Effector memory CD8-positive, alpha-beta T cell (primary cell): ENCODE data around the gene PHRF1.
"Not testable (repeated sequence)": the region's sequence is repeated elsewhere in the genome, so short reads cannot be mapped to it uniquely, and the experiment has no call there.

Source experiments
- ATAC-seq: fragments of 150-1000 bp; cut with Tn5 transposase; replicated peaks from 2 replicates; pipeline ENCODE4 v1.10.0; 2021; ENCODE audit warnings: mild to moderate bottlenecking, moderate library complexity
- DNase-seq, 3 experiments: peaks; one replicate each; pipeline ENCODE4 v3.0.0; 2021
- H3K27ac Mint-ChIP-seq, 2 donors: one replicate each; pipeline ENCODE4 v1.8.0; 2022; ENCODE audit warnings: mild to moderate bottlenecking in 2 of 2, mixed read lengths in 2 of 2, moderate library complexity in 2 of 2
- H3K27me3 Mint-ChIP-seq, 2 donors: one replicate each; pipeline ENCODE4 v1.8.0; 2022; ENCODE audit warnings: mixed read lengths in 2 of 2
- H3K36me3 Mint-ChIP-seq: one replicate; pipeline ENCODE4 v1.8.0; 2022; ENCODE audit warnings: mild to moderate bottlenecking, moderate library complexity, mixed read lengths; ENCODE audit not compliant: insufficient read depth
- H3K4me1 Mint-ChIP-seq, 2 donors: one replicate each; pipeline ENCODE4 v1.8.0; 2022; ENCODE audit warnings: low read depth in 2 of 2, mixed read lengths in 2 of 2
- H3K4me3 Mint-ChIP-seq, 2 donors: one replicate each; pipeline ENCODE4 v1.8.0; 2022; ENCODE audit warnings: mild to moderate bottlenecking in 2 of 2, mixed read lengths in 2 of 2, moderate library complexity in 2 of 2
- H3K9me3 Mint-ChIP-seq, 2 donors: one replicate each; pipeline ENCODE4 v1.8.0; 2022; ENCODE audit warnings: mixed read lengths in 2 of 2

PHRF1 gene

GRCh38 chr11:640021-640706, 63.9 kb downstream of the PHRF1 start:
- Mint-ChIP-seq H3K4me3 (peak overlapping the region; percentile 41 to 64), H3K27ac (no peak overlapping the region), H3K36me3 (peaks cover 9% of the 10 kb centered on the region), H3K4me1 (peaks cover 11 to 15% of the 10 kb centered on the region in 2 donors), H3K9me3 (no peaks in the 10 kb centered on the region), H3K27me3 (peaks cover 13 to 38% of the 10 kb centered on the region in 2 donors)
- ATAC-seq: peak; percentile 27
- no peak for DNase-seq

DNA sequence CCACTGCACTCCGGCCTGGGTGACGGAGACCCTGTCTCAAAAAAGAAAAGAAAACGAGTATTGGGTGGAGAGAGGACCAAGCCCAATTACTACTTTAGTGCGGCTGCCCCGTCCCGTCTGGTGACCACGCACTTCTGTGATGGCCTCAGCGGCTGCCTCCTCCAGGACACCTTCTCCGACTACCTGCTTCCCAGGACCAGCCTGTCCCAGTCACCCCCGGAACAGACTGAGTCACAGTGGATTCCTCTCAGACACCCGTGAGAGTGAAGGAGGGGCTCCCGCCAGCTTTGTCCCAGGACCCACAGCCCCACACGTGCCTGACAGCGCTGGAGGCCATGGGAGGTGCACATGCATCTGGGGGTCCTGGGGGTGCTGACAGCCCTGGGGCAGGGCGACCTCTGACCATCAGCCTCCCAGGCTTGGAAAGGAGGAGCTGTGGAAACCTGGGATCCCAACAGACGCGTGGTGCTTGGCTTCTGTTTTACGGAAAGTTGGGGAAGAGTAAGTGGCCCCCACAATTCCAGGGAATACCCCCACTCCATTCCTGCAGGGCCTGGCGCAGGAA, 65.6 kb downstream of the PHRF1 start:
- no peak overlapping the region for H3K27ac Mint-ChIP-seq
- DNase-seq: no peak

GRCh38 chr11:643366-643765, 67.1 kb downstream of the PHRF1 start:
- no peak overlapping the region for H3K4me3 Mint-ChIP-seq
- peaks cover 6 to 10% of the 10 kb centered on the region in 2 donors for H3K4me1 Mint-ChIP-seq
- H3K9me3 Mint-ChIP-seq: no peaks in the 10 kb centered on the region
- H3K27me3 Mint-ChIP-seq: peaks cover 6 to 15% of the 10 kb centered on the region in 2 donors
- H3K27ac Mint-ChIP-seq: peak overlapping the region in 1 of 2 donors; percentile 10
- ATAC-seq (no peak), DNase-seq (no peak)
- peaks cover 24% of the 10 kb centered on the region for H3K36me3 Mint-ChIP-seq

More for the DNA sequence above, 65.6 kb downstream of the PHRF1 start:
- Mint-ChIP-seq H3K27me3 (peaks cover 13 to 27% of the 10 kb centered on the region in 2 donors), H3K4me3 (no peak overlapping the region), H3K36me3 (peaks cover 16% of the 10 kb centered on the region), H3K4me1 (peaks cover 11 to 15% of the 10 kb centered on the region in 2 donors), H3K9me3 (no peaks in the 10 kb centered on the region)
- no peak for ATAC-seq

DNA sequence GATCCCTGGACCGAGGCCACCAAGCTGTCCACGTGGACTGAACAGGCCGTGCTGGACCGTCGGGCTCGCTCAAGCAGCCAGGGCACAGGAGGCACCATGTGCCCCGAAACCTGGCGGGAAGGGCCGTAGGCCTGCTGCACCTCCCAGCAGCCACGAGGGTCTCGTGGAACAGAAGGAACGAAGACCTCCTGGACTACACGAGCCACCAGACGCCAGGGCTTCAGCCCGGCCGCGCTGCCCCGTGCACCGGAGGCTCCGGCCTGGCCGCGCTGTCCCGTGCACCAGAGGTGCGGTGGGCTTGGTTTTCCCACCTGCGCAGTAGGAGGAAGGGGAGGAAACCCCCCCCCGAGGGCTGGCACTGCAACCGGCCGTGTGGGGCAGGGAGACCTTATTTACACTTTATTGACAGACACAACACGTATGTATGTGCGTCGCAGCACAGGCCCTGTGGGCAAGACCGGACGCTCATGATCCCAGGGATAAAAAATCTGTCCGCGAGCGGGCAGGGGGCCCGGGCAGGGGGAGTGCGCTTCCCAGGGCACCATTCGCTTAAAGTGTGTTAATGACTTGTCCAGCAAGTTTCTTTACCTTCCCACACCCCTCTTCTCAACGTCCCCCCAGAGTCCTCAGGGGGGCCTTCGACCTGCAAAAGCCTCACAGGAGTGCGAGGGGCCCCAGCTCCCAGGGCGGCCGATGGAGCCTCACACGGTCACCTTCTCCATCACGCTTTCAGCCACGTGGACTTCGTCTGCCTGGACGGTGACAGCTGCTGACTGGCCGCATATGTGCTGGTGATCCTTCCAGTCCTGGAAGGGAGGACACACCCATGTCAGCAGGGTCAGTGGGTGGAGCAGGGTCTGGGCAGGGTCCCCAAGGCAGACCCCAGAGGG, 67.8 kb downstream of the PHRF1 start:
- H3K9me3 Mint-ChIP-seq: no peaks in the 10 kb centered on the region
- peaks cover 2 to 5% of the 10 kb centered on the region in 2 donors for H3K4me1 Mint-ChIP-seq
- H3K4me3 Mint-ChIP-seq: no peak overlapping the region
- no peak for ATAC-seq
- H3K27ac Mint-ChIP-seq: no peak overlapping the region
- peaks cover 0 to 10% of the 10 kb centered on the region in 2 donors for H3K27me3 Mint-ChIP-seq
- H3K36me3 Mint-ChIP-seq: peaks cover 25% of the 10 kb centered on the region
- no peak for DNase-seq

GRCh38 chr11:645536-645935, 69.3 kb downstream of the PHRF1 start:
- Mint-ChIP-seq H3K4me1 (peaks cover 0 to 2% of the 10 kb centered on the region in 2 donors), H3K4me3 (no peak overlapping the region), H3K27ac (no peak overlapping the region), H3K9me3 (no peaks in the 10 kb centered on the region), H3K36me3 (peaks cover 32% of the 10 kb centered on the region), H3K27me3 (peaks cover 0 to 3% of the 10 kb centered on the region in 2 donors)
- DNase-seq: no peak
- no peak for ATAC-seq

DNA sequence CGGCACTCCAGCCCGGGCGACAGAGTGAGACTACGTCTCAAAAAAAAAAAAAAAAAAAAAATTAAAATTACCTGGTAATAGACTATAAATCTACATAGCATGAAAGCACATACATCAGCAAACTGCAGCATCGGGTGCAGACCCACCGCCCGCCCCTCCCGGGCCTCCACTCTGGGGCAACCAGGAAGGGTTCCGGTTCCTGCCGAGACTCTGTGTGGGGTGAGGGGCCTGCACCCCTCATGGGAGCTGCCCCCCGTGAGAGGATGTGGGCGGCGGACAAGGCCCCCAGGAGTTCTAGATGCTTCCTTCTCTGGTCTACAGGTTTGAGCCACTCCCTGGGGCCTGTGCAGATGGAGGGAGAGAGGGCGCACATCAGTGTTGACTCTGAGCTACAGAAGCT, 69.9 kb downstream of the PHRF1 start:
- Mint-ChIP-seq H3K27me3 (no peaks in the 10 kb centered on the region), H3K27ac (no peak overlapping the region), H3K4me3 (no peak overlapping the region), H3K36me3 (peaks cover 32% of the 10 kb centered on the region), H3K4me1 (no peaks in the 10 kb centered on the region), H3K9me3 (no peaks in the 10 kb centered on the region)
- DNase-seq: no peak
- ATAC-seq: no peak

GRCh38 chr11:647672-648158, 71.4 kb downstream of the PHRF1 start:
- peaks cover 27% of the 10 kb centered on the region for H3K36me3 Mint-ChIP-seq

GRCh38 chr11:650482-650881, 74.2 kb downstream of the PHRF1 start:
- ATAC-seq (no peak), DNase-seq (no peak)
- Mint-ChIP-seq H3K36me3 (peaks cover 22% of the 10 kb centered on the region), H3K27ac (no peak overlapping the region), H3K4me3 (no peak overlapping the region), H3K4me1 (no peaks in the 10 kb centered on the region), H3K9me3 (no peaks in the 10 kb centered on the region), H3K27me3 (no peaks in the 10 kb centered on the region)

More at GRCh38 chr11:647672-648158, 71.4 kb downstream of the PHRF1 start:
- H3K27me3 Mint-ChIP-seq, H3K27ac Mint-ChIP-seq, H3K9me3 Mint-ChIP-seq, H3K4me3 Mint-ChIP-seq, H3K4me1 Mint-ChIP-seq, DNase-seq, ATAC-seq: not testable (repeated sequence)

DNA sequence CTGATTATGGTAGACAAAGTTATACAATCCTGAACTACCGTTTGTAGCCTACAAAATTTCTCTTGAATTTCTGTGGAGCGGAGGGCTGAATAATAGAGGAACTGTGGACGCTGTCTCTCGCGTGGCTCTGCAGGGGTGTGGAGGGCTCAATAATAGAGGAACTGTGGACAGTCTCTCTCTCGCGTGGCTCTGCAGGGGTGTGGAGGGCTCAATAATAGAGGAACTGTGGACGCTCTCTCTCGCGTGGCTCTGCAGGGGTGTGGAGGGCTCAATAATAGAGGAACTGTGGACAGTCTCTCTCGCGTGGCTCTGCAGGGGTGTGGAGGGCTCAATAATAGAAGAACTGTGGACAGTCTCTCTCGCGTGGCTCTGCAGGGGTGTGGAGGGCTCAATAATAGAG, 76.9 kb downstream of the PHRF1 start:
- not testable (repeated sequence) for H3K4me3 Mint-ChIP-seq, H3K27me3 Mint-ChIP-seq, H3K4me1 Mint-ChIP-seq, H3K9me3 Mint-ChIP-seq, H3K27ac Mint-ChIP-seq, ATAC-seq, DNase-seq
- peaks cover 14% of the 10 kb centered on the region for H3K36me3 Mint-ChIP-seq

DNA sequence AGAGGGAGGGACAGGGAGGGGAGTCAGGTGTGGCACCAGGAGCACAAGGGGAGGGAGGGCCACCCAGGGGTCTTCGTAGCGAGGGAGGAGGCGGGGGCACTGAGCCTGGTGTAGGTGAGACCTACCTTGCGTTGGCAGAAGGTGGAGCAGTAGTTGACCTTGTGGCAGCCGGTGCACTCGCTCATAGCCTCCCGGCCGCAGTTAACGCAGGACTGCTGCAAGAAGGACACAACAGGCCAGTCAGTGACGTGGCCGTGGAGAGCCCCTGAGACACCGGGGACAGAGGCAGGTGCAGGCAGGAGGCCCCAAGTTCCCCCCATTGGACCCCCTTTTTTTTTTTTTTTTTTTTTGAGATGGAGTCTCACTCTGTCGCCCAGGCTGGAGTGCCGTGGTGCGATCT, 77.6 kb downstream of the PHRF1 start:
- no peaks in the 10 kb centered on the region for H3K9me3 Mint-ChIP-seq
- H3K27me3 Mint-ChIP-seq: no peaks in the 10 kb centered on the region
- DNase-seq: no peak
- no peak overlapping the region for H3K27ac Mint-ChIP-seq
- peaks cover 18% of the 10 kb centered on the region for H3K36me3 Mint-ChIP-seq
- no peak overlapping the region for H3K4me3 Mint-ChIP-seq
- no peak for ATAC-seq
- peaks cover 0 to 1% of the 10 kb centered on the region in 2 donors for H3K4me1 Mint-ChIP-seq

GRCh38 chr11:654444-654843, 78.2 kb downstream of the PHRF1 start:
- not testable (repeated sequence) for H3K4me1 Mint-ChIP-seq, ATAC-seq, H3K27me3 Mint-ChIP-seq, H3K9me3 Mint-ChIP-seq, H3K4me3 Mint-ChIP-seq, DNase-seq, H3K27ac Mint-ChIP-seq
- H3K36me3 Mint-ChIP-seq: peaks cover 20% of the 10 kb centered on the region

- Mint-ChIP-seq H3K4me3 (no peak overlapping the region), H3K9me3 (no peaks in the 10 kb centered on the region), H3K36me3 (peaks cover 15% of the 10 kb centered on the region), H3K27me3 (no peaks in the 10 kb centered on the region), H3K4me1 (peaks cover 0 to 1% of the 10 kb centered on the region in 2 donors), H3K27ac (no peak overlapping the region)
- ATAC-seq (no peak), DNase-seq (no peak)
Observed at GRCh38 chr11:655036-655726, 78.9 kb downstream of the PHRF1 start.

GRCh38 chr11:656426-656825, 80.2 kb downstream of the PHRF1 start:
- ATAC-seq (no peak), DNase-seq (no peak)
- Mint-ChIP-seq H3K27ac (peak overlapping the region in 1 of 2 donors; percentile 6), H3K27me3 (no peaks in the 10 kb centered on the region), H3K4me1 (peaks cover 0 to 1% of the 10 kb centered on the region in 2 donors), H3K9me3 (no peaks in the 10 kb centered on the region), H3K36me3 (peaks cover 13% of the 10 kb centered on the region), H3K4me3 (no peak overlapping the region)
